Activated T-helper 2 cell treated with anti-CD3 and anti-CD28 coated beads, Interferon-gamma antibody, Interleukin-2, Interleukin-4, amounts not matched to agents 10 μg/mL and 5 μg/mL and 100 μg/mL, durations not matched to agents 14 hours and 24 hours and 36 hours (primary cell): ENCODE data around the gene KSR2. TPM values are rescaled to one million over a fixed set of nuclear protein-coding genes. Genes with fewer than 3 reads are reported as not detected.

Experiments used
- DNase-seq: peaks from one replicate; pipeline ENCODE4 v3.0.0; 2021; ENCODE audit warnings: low spot score
- H3K27ac Mint-ChIP-seq: one replicate; pipeline ENCODE4 v1.8.0; 2021; ENCODE audit warnings: mixed read lengths
- H3K27me3 Mint-ChIP-seq: one replicate; pipeline ENCODE4 v1.8.0; 2021; ENCODE audit warnings: low read depth, mixed read lengths
- H3K36me3 Mint-ChIP-seq: one replicate; pipeline ENCODE4 v1.8.0; 2021; ENCODE audit warnings: low read depth, mixed read lengths
- H3K4me1 Mint-ChIP-seq: one replicate; pipeline ENCODE4 v1.8.0; 2021; ENCODE audit warnings: low read depth, mixed read lengths
- H3K4me3 Mint-ChIP-seq: one replicate; pipeline ENCODE4 v1.8.0; 2021; ENCODE audit warnings: low read depth, mild to moderate bottlenecking, moderate library complexity, mixed read lengths
- H3K9me3 Mint-ChIP-seq: one replicate; pipeline ENCODE4 v1.8.0; 2021; ENCODE audit warnings: mixed read lengths
- intact Hi-C: fragments of 100-400 bp; cut with micrococcal nuclease; formaldehyde crosslinking; loops from one replicate; pipeline ENCODE4 v1.15.1; 2023
- total RNA-seq: library from RNA; stranded (reverse); gene quantifications from 2 replicates; pipeline ENCODE4 v1.2.3, GENCODE V29; 2022

The KSR2 gene
- total RNA-seq, 1 donor from 2014 or later, result 0.09 TPM

- Mint-ChIP-seq H3K4me1 (no peaks in the 10 kb centered on the region), H3K36me3 (no peaks in the 10 kb centered on the region), H3K27ac (no peak overlapping the region), H3K9me3 (no peaks in the 10 kb centered on the region), H3K4me3 (no peak overlapping the region), H3K27me3 (no peaks in the 10 kb centered on the region)
- DNase-seq, result no peak
- intact Hi-C loops, result no loop called here
Observed at GRCh38 chr12:117538032-117538690, 430.6 kb downstream of the KSR2 start.

- no peak for DNase-seq
- H3K9me3 Mint-ChIP-seq, result no peaks in the 10 kb centered on the region
- H3K36me3 Mint-ChIP-seq, result no peaks in the 10 kb centered on the region
- H3K27me3 Mint-ChIP-seq, result no peaks in the 10 kb centered on the region
- H3K27ac Mint-ChIP-seq, result no peak overlapping the region
- H3K4me3 Mint-ChIP-seq, result no peak overlapping the region
- no peaks in the 10 kb centered on the region for H3K4me1 Mint-ChIP-seq
- intact Hi-C loops, result no loop called here
Observed at GRCh38 chr12:117533687-117534086, 435.1 kb downstream of the KSR2 start.

GRCh38 chr12:117530796-117531195, 438.0 kb downstream of the KSR2 start:
- H3K4me3 Mint-ChIP-seq, result no peak overlapping the region
- no peaks in the 10 kb centered on the region for H3K4me1 Mint-ChIP-seq
- H3K27ac Mint-ChIP-seq, result no peak overlapping the region
- H3K27me3 Mint-ChIP-seq, result no peaks in the 10 kb centered on the region
- no peak for DNase-seq
- intact Hi-C loops, result no loop called here
- H3K9me3 Mint-ChIP-seq, result no peaks in the 10 kb centered on the region
- no peaks in the 10 kb centered on the region for H3K36me3 Mint-ChIP-seq

- no peak overlapping the region for H3K27ac Mint-ChIP-seq
- H3K27me3 Mint-ChIP-seq, result no peaks in the 10 kb centered on the region
- intact Hi-C loops, result no loop called here
- DNase-seq, result no peak
- H3K4me1 Mint-ChIP-seq, result no peaks in the 10 kb centered on the region
- H3K9me3 Mint-ChIP-seq, result no peaks in the 10 kb centered on the region
- H3K4me3 Mint-ChIP-seq, result no peak overlapping the region
- no peaks in the 10 kb centered on the region for H3K36me3 Mint-ChIP-seq
Observed at GRCh38 chr12:117528538-117528937, 440.3 kb downstream of the KSR2 start.

GRCh38 chr12:117527479-117527855, 441.3 kb downstream of the KSR2 start:
- DNase-seq, result no peak
- no peaks in the 10 kb centered on the region for H3K27me3 Mint-ChIP-seq
- no peaks in the 10 kb centered on the region for H3K36me3 Mint-ChIP-seq
- no peaks in the 10 kb centered on the region for H3K9me3 Mint-ChIP-seq
- no peak overlapping the region for H3K4me3 Mint-ChIP-seq
- no peaks in the 10 kb centered on the region for H3K4me1 Mint-ChIP-seq
- H3K27ac Mint-ChIP-seq, result no peak overlapping the region
- intact Hi-C loops, result no loop called here

- no peak for DNase-seq
- H3K27ac Mint-ChIP-seq, result no peak overlapping the region
- no peaks in the 10 kb centered on the region for H3K27me3 Mint-ChIP-seq
- H3K4me3 Mint-ChIP-seq, result no peak overlapping the region
- H3K36me3 Mint-ChIP-seq, result no peaks in the 10 kb centered on the region
- H3K4me1 Mint-ChIP-seq, result no peaks in the 10 kb centered on the region
- intact Hi-C loops, result no loop called here
- H3K9me3 Mint-ChIP-seq, result no peaks in the 10 kb centered on the region
Observed at GRCh38 chr12:117526757-117527478, 441.9 kb downstream of the KSR2 start.

GRCh38 chr12:117525766-117526165, 443.0 kb downstream of the KSR2 start:
- no peak for DNase-seq
- intact Hi-C loops, result no loop called here
- Mint-ChIP-seq H3K36me3 (no peaks in the 10 kb centered on the region), H3K4me1 (no peaks in the 10 kb centered on the region), H3K27me3 (no peaks in the 10 kb centered on the region), H3K27ac (no peak overlapping the region), H3K4me3 (no peak overlapping the region), H3K9me3 (no peaks in the 10 kb centered on the region)

- H3K4me1 Mint-ChIP-seq, result no peaks in the 10 kb centered on the region
- intact Hi-C loops, result no loop called here
- no peaks in the 10 kb centered on the region for H3K27me3 Mint-ChIP-seq
- no peaks in the 10 kb centered on the region for H3K36me3 Mint-ChIP-seq
- H3K4me3 Mint-ChIP-seq, result no peak overlapping the region
- no peaks in the 10 kb centered on the region for H3K9me3 Mint-ChIP-seq
- DNase-seq, result no peak
- no peak overlapping the region for H3K27ac Mint-ChIP-seq
Observed at GRCh38 chr12:117524806-117525205, 444.0 kb downstream of the KSR2 start.

GRCh38 chr12:117523971-117524370, 444.8 kb downstream of the KSR2 start:
- no peak overlapping the region for H3K4me3 Mint-ChIP-seq
- no peaks in the 10 kb centered on the region for H3K4me1 Mint-ChIP-seq
- no peak overlapping the region for H3K27ac Mint-ChIP-seq
- no peak for DNase-seq
- H3K36me3 Mint-ChIP-seq, result no peaks in the 10 kb centered on the region
- no peaks in the 10 kb centered on the region for H3K9me3 Mint-ChIP-seq
- intact Hi-C loops, result no loop called here
- H3K27me3 Mint-ChIP-seq, result no peaks in the 10 kb centered on the region

- intact Hi-C loops, result no loop called here
- Mint-ChIP-seq H3K9me3 (peaks cover 4% of the 10 kb centered on the region), H3K36me3 (no peaks in the 10 kb centered on the region), H3K4me1 (no peaks in the 10 kb centered on the region), H3K4me3 (no peak overlapping the region), H3K27ac (no peak overlapping the region), H3K27me3 (no peaks in the 10 kb centered on the region)
- no peak for DNase-seq
Observed at GRCh38 chr12:117522559-117522958, 446.2 kb downstream of the KSR2 start.

- Mint-ChIP-seq H3K36me3 (no peaks in the 10 kb centered on the region), H3K27ac (no peak overlapping the region), H3K9me3 (peaks cover 4% of the 10 kb centered on the region), H3K4me3 (no peak overlapping the region), H3K4me1 (no peaks in the 10 kb centered on the region), H3K27me3 (no peaks in the 10 kb centered on the region)
- intact Hi-C loops, result no loop called here
- DNase-seq, result no peak
Observed at GRCh38 chr12:117521867-117522266, 446.9 kb downstream of the KSR2 start.

GRCh38 chr12:117521346-117521745, 447.4 kb downstream of the KSR2 start:
- DNase-seq, result no peak
- Mint-ChIP-seq H3K9me3 (peaks cover 4% of the 10 kb centered on the region), H3K27me3 (no peaks in the 10 kb centered on the region), H3K4me1 (no peaks in the 10 kb centered on the region), H3K27ac (no peak overlapping the region), H3K4me3 (no peak overlapping the region), H3K36me3 (no peaks in the 10 kb centered on the region)
- intact Hi-C loops, result no loop called here

- Mint-ChIP-seq H3K4me3 (no peak overlapping the region), H3K4me1 (no peaks in the 10 kb centered on the region), H3K36me3 (no peaks in the 10 kb centered on the region), H3K27me3 (no peaks in the 10 kb centered on the region), H3K27ac (no peak overlapping the region), H3K9me3 (peaks cover 4% of the 10 kb centered on the region)
- intact Hi-C loops, result no loop called here
- no peak for DNase-seq
Observed at GRCh38 chr12:117518594-117519270, 450.1 kb downstream of the KSR2 start.
